ENCODE measurements around the gene SLIT3.

SLIT3 gene

GRCh38 chr5:168829044-168829443 lies 471.9 kb downstream of the SLIT3 start:
- DNase-seq: no peak

GRCh38 chr5:168827636-168828035 lies 473.3 kb downstream of the SLIT3 start:
- DNase-seq: no peak

- DNase-seq: no peak
Measured at GRCh38 chr5:168826246-168826725, 474.7 kb downstream of the SLIT3 start.

- no peak for DNase-seq
Measured at GRCh38 chr5:168822745-168823281, 478.1 kb downstream of the SLIT3 start.

GRCh38 chr5:168822248-168822744 lies 478.6 kb downstream of the SLIT3 start:
- DNase-seq: no peak

GRCh38 chr5:168820874-168821273 lies 480.1 kb downstream of the SLIT3 start:
- no peak for DNase-seq

GRCh38 chr5:168819004-168819621 lies 481.8 kb downstream of the SLIT3 start:
- DNase-seq: no peak

GRCh38 chr5:168818558-168818957 lies 482.4 kb downstream of the SLIT3 start:
- no peak for DNase-seq

GRCh38 chr5:168817591-168817990 lies 483.3 kb downstream of the SLIT3 start:
- no peak for DNase-seq

- no peak for DNase-seq
Measured at GRCh38 chr5:168816661-168817060, 484.3 kb downstream of the SLIT3 start.

- no peak for DNase-seq
Measured at GRCh38 chr5:168813184-168813968, 487.6 kb downstream of the SLIT3 start.

- no peak for DNase-seq
Measured at GRCh38 chr5:168810641-168811040, 490.3 kb downstream of the SLIT3 start.

- DNase-seq: no peak
Measured at GRCh38 chr5:168809218-168809617, 491.7 kb downstream of the SLIT3 start.

- no peak for DNase-seq
Measured at GRCh38 chr5:168808051-168808616, 492.8 kb downstream of the SLIT3 start.

- DNase-seq: no peak
Measured at GRCh38 chr5:168807287-168807686, 493.7 kb downstream of the SLIT3 start.

- no peak for DNase-seq
Measured at GRCh38 chr5:168803541-168803940, 497.4 kb downstream of the SLIT3 start.

GRCh38 chr5:168802337-168802736 lies 498.6 kb downstream of the SLIT3 start:
- no peak for DNase-seq

GRCh38 chr5:168801567-168801966 lies 499.4 kb downstream of the SLIT3 start:
- no peak for DNase-seq

GRCh38 chr5:168800701-168801100 lies 500.2 kb downstream of the SLIT3 start:
- no peak for DNase-seq

- DNase-seq: no peak
Measured at GRCh38 chr5:168798065-168799023, 502.6 kb downstream of the SLIT3 start.

Data from right kidney (tissue), 1 donor.